HG02870 (cell line): ENCODE measurements around the gene PPFIBP2.
"Not testable (repeated sequence)": the region's sequence is repeated elsewhere in the genome, so short reads cannot be mapped to it uniquely, and the experiment has no call there.

Experiments used
- ATAC-seq: cut with Tn5 transposase; IDR thresholded peaks from one replicate; pipeline ENCODE4 v1.9.1; 2021; ENCODE audit warnings: mild to moderate bottlenecking, moderate library complexity; ENCODE audit not compliant: unreplicated experiment

Gene PPFIBP2

DNA sequence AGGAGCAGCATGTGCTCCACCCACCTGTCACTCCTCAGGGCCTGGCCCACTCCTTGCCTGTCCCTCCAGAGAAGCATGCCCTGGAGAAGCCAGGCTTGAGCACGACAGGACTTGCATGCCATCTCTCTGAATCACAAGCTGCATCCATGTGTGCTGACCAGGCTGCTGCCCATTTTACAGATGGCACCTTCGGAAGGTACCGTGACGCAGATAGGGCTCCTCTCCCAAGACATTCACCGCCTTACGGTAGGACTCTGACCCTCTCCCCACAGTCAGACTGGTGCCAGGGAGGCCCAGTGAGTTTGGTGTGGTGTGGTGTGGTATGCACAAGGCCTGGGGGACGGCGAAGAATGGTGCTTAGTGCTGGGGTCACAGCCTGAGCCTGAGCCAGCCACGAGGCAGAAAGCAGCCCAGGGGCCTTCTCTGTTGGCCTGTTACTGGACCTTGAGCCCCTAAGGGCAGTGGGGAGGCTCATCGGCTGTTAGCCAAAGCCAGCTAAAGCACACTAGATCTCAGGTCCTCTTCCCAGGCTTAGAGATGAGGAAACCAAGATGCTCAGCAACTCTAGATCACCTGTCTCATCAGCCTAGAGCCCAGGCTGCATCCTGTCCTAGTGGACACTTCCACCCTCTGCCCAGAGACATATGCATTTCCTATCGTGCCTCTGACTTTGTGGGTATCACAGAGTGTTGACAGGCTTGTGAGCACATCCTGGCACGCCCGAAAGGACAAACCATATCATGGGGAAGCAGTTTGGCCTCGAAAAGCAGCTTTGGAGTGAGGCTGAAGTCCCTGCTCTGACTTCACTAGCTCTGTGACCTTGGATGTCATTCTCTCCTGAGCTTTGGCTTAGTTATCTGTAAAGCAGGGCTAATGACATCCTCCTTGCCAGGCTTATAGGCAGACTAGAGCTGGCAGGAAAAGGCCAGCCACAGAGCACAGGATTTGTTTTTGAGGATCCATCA is 141.7 kb downstream of the PPFIBP2 start:
- no peak for ATAC-seq

DNA sequence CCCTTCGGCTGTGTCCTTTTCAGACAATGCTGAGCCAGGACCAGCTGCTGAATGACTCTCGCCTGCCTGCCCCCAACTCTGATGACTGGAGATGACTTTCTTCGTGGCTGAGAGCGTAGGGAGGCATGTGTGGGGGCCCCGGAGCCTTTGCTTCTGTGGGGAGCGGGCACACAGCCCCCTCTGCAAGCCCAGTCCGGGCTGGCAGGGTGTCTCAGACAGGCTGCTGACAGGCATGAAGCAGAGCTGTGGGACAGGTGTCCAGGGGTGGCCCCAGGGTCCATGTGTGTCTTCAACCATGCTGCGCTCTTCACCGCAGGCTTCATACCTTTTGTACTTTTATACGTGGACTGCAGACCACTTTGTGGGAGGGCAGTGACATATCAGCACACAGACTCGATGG is 142.9 kb downstream of the PPFIBP2 start:
- ATAC-seq, result no peak

DNA sequence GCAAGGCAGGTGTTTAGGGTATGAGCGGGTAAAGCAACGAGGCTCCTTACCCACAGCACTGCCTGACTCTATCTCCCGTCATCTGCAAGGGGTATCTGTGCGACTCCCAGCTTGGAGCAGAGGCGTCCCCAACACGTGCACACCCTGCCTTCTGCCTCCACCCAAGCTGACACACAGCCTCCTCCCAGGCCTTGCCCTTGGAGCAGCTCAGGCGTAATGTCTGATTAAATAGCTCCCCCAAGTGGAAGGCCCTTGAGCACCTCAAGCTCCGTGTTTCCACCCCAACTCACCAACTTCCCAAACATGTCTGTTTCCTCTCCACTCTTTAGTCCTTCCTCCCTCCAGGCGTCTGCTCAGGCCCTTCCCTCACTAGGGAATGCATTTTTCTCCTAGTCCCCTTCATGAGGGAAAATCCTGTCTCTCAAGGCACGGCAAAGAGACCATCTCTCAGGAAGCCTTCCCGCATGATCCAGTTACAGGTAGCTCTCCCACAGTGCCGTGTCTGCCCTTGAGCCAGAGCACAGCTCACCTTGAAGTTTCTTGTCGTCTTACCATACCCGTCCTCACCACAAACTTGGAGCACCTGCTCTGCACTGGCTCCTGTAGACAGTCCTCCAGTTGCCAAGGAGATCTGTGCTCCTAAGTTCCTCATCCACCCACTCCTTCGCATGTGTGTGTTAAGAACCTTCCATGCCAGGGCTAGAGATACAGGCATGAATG is 143.7 kb downstream of the PPFIBP2 start:
- ATAC-seq, result no peak

DNA sequence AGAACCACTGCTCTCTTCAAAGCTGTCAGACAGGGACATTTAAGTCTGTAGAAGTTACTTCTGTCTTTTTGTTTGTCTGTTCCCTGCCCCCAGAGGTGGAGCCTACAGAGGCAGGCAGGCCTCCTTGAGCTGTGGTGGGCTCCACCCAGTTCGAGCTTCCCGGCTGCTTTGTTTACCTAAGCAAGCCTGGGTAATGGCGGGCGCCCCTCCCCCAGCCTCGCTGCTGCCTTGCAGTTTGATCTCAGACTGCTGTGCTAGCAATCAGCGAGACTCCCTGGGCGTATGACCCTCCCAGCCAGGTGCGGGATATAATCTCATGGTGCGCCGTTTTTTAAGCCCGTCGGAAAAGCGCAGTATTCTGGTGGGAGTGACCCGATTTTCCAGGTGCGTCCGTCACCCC is 149.7 kb downstream of the PPFIBP2 start:
- ATAC-seq, result not testable (repeated sequence)

DNA sequence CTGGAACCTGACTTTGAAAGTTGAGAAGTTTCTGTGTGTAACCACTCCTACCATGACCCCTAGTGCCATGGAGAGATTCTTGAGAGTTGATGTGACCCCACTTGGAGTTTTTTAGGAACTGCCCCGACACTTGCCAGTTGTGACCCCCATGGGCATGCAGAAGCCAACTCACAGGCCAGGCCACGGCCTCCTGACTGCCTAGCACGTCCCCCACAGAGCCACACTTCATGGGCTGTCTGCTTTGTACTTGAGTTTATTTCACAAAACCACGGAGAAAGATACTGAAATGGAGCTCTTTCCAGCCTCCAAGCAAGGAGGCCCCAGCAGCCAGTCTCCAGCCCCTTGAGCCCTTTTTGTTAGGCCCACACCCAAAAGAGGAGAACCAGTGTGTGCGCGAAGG is 151.1 kb downstream of the PPFIBP2 start:
- no peak for ATAC-seq

DNA sequence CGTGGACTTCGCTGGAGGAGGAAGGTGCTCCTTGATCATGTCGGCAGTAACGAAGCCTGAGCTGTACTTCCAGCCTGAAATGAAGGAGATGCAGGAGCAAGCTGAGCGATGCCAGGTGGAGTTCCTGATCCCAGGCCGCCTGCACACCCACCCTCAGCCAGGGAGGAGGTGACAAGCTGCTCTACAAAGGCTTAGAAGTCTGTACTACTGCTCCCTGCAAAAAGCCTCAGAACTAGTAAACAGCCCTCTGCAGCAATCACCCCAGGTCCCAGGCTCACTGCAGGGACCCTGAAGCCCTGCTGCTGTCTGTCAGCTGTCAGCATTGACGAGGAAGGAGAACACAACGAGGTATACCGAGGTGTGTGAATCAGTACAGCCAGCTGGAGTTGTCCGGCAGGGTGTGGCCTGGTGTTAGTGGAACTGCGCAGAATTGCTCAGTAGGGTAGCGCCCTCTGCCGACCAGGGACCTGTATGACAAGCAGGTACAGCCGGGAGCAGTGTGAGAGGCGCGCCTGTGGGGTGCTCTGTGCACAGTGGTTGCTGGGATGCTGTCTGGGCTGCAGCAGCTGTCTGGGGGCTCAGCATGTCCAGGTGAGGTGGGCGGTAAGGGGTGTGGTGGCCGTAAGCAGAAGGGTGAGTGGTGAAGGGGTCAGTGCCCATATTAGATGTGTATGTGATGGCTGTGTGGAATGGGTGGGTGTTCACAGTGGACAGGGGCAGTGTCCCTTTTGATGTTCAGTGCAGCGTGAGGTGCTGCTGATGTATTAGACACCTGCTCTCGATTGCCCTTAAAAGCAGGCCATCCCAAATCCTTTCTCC is 151.9 kb downstream of the PPFIBP2 start:
- peak; percentile 95 for ATAC-seq

DNA sequence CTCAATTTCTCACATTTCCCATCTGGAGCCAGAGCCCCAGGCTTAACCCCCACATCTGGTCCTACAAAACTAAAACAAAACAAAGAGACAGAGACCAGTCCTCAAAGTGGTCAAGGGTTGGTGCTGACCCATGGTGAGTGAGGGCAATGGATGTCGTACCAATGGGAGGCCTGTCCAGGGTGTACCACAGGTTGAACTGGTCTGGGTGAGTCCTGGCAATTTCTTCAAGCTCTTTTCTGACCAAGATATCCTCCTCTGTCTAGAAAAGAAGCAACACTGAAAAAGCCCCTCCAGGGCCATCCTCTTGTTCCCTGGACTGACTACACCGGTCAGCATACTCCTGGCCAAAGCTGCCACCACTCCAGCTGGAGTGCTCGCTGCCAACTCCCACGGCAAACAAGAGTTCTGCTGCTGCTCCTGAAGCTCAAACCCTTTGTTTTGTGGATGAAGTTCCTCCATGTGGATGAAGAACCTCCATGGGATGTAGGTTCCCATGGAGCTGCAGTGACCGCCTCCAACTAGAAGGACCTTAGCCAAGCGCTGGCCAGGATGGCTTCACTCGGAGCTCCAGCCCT is 152.6 kb downstream of the PPFIBP2 start:
- ATAC-seq, result no peak

DNA sequence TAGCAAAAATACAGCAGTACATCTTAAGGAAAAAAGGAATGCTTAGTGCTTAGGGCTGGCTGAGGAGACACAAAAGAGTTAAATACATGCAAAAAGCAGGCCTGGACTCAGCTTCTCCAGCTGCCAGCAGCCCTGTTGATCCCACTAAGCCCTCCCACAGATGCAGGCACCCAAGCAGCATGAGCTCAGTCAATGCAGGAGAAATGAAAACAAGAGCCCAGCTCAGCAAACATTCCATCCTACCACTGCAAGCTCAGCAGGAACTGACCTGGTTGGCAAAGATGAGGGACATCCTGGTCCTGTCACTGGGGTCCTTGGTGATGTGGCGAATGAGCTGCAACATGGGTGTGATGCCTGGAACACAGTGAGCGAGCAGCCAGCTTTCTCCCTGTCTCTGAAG is 153.7 kb downstream of the PPFIBP2 start:
- no peak for ATAC-seq

DNA sequence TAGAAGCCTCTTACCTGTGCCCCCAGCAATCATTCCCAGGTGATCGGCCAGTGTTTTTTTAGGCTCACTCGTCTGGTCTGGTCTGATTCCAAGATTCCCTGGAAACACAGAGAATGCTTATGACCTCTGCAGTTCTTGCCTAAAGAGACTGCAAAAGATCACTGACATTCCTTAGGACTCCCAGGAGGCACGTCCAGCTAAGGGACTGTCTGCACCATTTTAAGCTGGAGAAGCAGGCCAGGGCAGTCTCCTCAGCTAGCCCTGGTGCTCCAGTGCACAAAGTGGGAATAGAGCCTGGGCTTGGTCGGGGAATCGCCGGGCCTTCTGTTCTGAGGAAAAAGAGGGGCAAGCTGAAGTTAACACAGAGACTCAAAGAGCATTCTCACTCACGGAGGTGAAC is 154.7 kb downstream of the PPFIBP2 start:
- ATAC-seq, result no peak

DNA sequence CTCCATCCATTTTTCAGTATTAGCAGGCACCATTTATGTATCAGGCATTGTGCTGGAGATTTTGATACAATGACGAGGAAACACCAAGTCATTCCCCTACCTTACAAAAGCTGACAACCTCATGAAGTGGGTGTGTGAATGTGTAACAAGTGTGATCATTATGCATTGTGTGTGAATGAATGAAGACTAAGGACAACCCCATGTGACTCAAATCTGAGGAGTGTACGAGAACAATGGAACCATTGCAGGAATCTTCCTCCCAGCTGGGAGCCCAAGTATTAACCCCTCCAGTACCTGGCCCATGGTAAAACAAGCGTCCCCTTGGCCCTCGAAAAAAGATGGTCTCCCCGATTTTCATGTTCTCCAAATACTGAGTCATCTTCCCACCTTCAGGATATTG is 155.1 kb downstream of the PPFIBP2 start:
- no peak for ATAC-seq

DNA sequence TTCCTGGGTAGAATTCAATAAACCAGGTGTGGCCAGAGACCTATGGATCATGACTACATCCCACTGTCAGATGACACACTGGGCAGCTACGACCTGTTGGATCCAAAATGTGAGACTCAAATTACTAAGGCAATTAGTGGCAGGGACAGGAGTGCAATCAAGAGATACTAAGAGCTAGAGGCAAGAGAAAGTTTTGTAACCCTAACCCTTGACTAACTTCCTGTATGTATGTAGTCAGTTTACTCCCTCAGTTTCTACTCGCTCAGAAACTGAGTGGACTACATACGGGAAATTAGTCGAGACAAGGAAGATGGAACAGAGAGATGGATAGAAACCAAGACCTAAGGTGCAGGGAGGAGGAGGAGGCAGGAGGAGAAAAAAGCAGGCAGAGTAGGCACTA is 156.8 kb downstream of the PPFIBP2 start:
- no peak for ATAC-seq

DNA sequence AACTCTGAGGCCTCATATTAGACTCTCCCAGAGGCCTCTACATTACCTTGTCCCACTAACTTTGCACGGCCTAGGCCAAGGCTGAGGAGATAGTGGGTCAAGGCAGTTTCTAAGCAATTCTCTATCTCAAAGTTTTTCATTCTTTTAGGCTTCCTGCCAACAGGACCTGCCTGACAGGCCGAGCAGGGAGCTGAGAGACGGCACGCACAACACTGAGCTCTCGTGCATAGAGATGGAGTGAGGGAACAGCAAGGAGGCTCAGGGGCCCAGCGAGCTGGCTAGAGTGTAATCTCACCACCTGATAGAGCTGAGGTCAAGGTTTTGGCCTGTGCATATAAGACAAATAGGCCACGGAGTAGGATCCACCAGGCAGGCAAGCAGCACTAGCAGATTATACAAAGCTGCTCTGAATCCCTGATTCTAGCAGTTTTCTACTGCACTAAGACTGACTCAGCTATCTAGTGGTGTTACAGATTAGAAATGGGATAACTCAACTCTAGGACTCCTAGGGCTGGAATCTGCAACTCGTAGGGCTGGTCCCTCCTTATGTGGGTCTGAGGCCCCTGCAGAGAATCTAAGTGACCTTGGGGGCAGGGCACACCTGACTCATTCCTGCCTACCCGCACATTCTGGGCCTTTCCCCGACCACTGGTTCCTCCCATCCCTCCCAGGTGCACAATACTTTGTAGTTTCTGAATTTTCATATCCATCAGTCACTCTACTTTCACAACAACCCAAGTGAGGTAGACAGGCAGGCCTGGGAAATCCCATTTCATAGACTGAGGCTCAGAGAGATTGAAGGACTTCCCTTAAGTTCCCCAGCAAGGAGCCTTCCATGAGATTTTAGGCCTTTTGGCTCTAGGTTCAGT is 157.8 kb downstream of the PPFIBP2 start:
- peak; percentile 69 for ATAC-seq

DNA sequence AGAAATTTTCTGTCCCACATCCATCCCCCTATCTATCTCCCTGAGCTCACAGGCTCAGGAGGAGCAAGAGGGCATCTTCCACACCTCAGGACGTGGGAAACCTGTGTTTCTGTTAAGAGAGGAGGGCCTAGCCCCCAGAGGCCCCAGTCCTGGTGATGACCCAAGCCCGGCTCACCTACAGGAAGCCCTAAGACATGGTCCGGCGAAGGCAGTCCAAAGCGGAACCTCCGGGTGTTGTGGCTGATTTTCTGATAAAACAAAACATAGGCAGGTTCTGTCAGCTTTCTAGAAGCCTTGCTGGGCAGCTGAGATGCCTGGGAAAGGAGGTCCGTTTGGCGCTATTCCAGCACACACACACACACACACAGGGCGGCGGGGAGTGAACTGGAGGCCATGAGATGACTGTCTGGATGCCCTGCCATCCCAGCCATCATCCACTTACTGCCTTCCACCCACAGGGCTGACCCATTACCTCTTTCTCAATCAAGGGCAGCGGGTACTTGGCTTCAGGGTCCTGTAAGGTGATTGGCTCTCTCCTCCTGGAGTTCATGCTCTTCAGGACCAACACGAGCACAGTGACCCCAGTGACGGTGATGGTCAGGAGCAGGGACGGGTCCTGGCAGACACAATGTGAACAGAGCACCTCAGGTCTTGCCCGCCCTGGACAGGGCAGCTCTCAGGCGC is 158.6 kb downstream of the PPFIBP2 start:
- peak; percentile 15 for ATAC-seq

DNA sequence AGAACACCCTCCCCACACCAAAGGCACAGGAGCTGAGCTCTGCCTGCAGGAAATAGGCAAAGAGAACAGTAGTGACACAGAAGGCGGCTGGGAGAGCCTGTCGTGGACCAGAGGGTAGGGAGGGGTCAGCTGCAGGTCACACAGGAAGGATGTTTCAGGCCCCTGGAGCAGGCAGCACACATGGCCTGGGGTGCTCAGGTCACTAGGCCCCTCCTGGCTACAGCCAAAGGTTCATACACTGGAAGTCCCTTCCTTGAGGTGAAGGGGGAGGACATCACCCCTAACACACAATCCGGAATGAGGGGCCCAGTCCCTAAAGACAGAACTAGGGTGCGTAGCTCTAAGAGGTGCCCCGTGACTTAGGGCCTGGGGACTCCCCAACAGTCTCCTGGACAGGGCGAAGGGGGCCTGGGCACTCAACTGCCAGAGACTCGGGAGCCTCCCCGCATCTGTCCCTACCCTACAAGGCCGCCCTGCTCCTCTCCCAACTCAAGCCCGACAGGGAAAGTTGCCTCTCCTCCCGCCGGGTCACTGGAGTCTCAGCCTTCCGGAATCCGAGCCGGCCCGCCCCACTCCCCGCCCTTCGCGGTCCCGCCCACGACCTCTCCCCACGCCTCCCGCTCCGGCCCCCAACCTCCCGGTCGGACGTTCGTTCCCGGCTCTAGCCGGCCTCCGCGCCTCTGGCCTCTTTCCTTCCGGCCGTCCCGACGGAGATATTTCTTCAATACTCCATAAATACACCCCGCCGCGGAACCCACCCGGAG is 159.3 kb downstream of the PPFIBP2 start, which contains the start of gene CYB5R2:
Gene CYB5R2, minus strand, starts transcription at position 541 of the 764 bp plus-strand sequence. CDS start 675 bp downstream, outside the sequence.
- peak; percentile 27 for ATAC-seq

DNA sequence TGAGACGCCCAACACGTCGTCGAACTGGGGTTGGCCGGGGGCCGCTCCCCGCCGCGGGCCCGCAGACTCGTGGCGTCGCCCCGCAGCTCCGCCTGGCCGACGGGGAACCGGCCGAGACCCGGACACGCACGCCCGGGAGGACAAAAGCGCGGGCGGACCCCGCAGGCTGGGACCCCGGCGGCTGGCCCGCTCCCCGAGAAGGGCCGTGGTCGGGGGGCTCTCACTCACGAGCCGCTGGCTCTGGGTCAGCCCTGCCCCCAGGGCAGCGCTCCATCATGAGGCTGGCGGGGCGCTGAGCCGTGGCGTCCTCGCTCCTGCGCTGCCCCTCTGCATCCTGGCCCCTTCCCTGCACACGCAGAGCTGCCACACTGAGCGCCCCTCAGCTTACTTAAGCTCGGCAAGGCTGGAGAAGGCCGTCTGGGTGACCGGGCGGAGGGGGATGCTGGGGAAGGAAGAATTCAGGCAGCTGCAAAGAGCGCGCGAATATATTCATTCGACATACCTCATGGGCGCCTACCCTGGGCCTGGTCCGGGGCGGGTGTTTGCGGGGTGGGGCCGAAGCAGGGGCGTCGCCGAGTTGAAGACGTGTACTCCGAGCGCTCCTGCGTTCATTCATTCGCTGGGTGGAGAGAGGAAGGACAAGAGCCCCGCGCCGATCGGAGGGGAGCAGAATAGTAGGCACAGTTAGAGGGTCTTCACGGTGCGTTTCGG is 160.1 kb downstream of the PPFIBP2 start:
- ATAC-seq, result peak; percentile 5

DNA sequence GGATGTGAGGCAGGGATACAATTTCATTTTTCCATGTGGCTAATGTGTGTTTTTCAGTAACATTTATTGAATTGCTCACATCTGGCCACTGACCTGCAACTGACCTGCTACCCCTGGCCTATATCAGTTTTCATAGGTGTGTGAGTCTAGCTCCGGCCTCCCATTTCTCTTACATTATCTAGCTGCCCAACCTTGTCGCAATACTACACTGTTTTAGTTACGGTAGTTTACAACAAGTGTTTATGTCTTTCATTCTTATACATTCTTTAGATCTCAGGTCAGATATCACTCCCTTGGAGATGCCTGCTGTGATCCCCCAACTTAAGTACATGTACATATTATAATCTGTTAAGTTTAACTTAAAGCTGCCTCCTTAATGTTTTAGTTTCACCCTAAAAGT is 161.8 kb downstream of the PPFIBP2 start:
- ATAC-seq, result no peak

DNA sequence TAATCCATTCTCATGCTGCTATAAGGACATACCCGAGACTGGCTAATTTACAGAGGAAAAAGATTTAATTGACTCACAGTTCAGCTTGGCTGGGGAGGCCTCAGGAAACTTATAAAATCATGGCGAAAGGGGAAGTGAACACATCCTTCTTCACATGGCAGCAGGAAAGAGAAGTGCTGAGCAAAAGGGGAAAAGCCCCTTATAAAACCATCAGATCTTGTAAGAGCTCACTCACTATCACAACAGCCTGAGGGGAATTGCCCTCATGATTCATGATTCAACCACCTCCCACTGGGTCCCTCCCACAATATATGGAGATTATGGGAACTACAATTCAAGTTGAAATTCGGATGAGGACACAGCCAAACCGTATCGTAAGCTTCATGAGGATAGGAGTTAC is 163.3 kb downstream of the PPFIBP2 start:
- no peak for ATAC-seq

DNA sequence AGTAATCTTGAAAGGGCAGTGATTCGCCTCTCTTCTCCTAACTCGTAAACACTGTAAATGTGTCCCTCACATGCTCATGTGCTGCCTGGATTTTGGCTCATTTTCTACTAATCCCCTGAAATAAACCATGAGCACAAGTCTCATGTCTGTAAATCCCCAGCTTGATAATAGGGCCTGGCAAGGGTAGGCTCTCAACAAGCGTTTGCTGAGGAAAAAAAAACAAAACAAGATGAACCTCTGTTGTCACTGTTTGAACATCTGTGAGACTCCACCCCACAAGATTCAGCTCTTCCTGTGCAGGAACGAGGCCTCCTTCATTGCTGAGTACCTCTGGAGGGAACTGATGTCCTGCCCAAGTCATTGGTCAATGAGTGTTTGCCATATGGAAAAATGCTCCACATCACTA is 164.0 kb downstream of the PPFIBP2 start:
- ATAC-seq, result no peak
